Upper lobe of left lung (tissue), 4 donors: Measurements from ENCODE around the gene SERPINB1.

Experiments used
- CTCF ChIP-seq, 6 experiments: fragments of 450-650 bp in 4 of 6; fragments of 200-600 bp in 2 of 6; sonication (generic) in 2 of 6; IDR thresholded peaks; one replicate each; pipeline ENCODE4 v1.5.1; 2016 to 2019; ENCODE audit warnings: antibody characterized with exemption in 6 of 6
- POLR2A ChIP-seq, 4 donors: fragments of 450-650 bp; IDR thresholded peaks; one replicate each; pipeline ENCODE4 v1.5.1; 2016 to 2017; ENCODE audit warnings: antibody characterized with exemption in 4 of 4, mild to moderate bottlenecking in 2 of 4

- TF ChIP-seq CTCF (IDR thresholded peaks at IDR 0.05) (no peak), POLR2A (IDR thresholded peaks at IDR 0.05) (no peak)
Observed at GRCh38 chr6:2823104-2823850, 18.4 kb downstream of the SERPINB1 start.
